HL-60 (cell line): ENCODE measurements around the gene IZUMO4.

Source experiments
- DNase-seq, 2 experiments: peaks; one replicate each; pipeline ENCODE4 v3.0.0-alpha.2; 2010 to 2020; ENCODE audit warnings: low read depth in 1 of 2, low spot score in 1 of 2
- H3K27ac ChIP-seq: fragments of 250-450 bp; sonication (Bioruptor Pico); replicated peaks from 2 replicates; pipeline ENCODE4 v1.5.1; 2020; ENCODE audit warnings: mild to moderate bottlenecking, moderate library complexity
- H3K27me3 ChIP-seq: fragments of 250-450 bp; sonication (Bioruptor Pico); 2 replicates; pipeline ENCODE4 v1.5.1; 2021; ENCODE audit warnings: mild to moderate bottlenecking, moderate library complexity; ENCODE audit not compliant: insufficient read depth, poor library complexity, severe bottlenecking
- H3K4me3 ChIP-seq: replicated peaks from 2 replicates; pipeline ENCODE4 v1.5.1; 2011; ENCODE audit warnings: mild to moderate bottlenecking, control low read depth, low read length; ENCODE audit not compliant: insufficient read depth
- CTCF ChIP-seq: IDR thresholded peaks from one replicate; pipeline ENCODE4 v1.5.1; 2011; ENCODE audit warnings: low read length, control low read depth, inconsistent platforms; ENCODE audit not compliant: insufficient read depth
- GABPA ChIP-seq: IDR thresholded peaks from 2 replicates; pipeline ENCODE4 v1.6.1; 2012; ENCODE audit warnings: low read depth
- POLR2AphosphoS5 ChIP-seq: IDR thresholded peaks from 2 replicates; pipeline ENCODE4 v1.6.1; 2012; ENCODE audit warnings: low read depth
- REST ChIP-seq: IDR thresholded peaks from 2 replicates; pipeline ENCODE4 v1.6.1; 2012; ENCODE audit warnings: low read depth; ENCODE audit not compliant: insufficient replicate concordance
- SPI1 ChIP-seq: IDR thresholded peaks from 2 replicates; pipeline ENCODE4 v1.6.1; 2012; ENCODE audit warnings: low read depth, mild to moderate bottlenecking, borderline replicate concordance

The IZUMO4 gene

GRCh38 chr19:2138061-2138728, 41.5 kb downstream of the IZUMO4 start:
- no peak overlapping the region for H3K27ac ChIP-seq
- no peak for DNase-seq
- no peak overlapping the region for H3K4me3 ChIP-seq
- TF ChIP-seq REST (no peak), GABPA (no peak), SPI1 (no peak), CTCF (no peak), POLR2AphosphoS5 (no peak)
- H3K27me3 ChIP-seq, result no peaks in the 10 kb centered on the region

GRCh38 chr19:2139385-2140137, 42.8 kb downstream of the IZUMO4 start:
- TF ChIP-seq SPI1, result no peak
- TF ChIP-seq POLR2AphosphoS5, result no peak
- no peak for TF ChIP-seq CTCF
- TF ChIP-seq REST, result no peak
- TF ChIP-seq GABPA, result no peak
- Histone ChIP-seq H3K4me3 (no peak overlapping the region), H3K27me3 (no peaks in the 10 kb centered on the region), H3K27ac (no peak overlapping the region)
- DNase-seq, result no peak

GRCh38 chr19:2140138-2140569, 43.4 kb downstream of the IZUMO4 start:
- no peak for DNase-seq
- H3K27ac ChIP-seq, result no peak overlapping the region
- no peaks in the 10 kb centered on the region for H3K27me3 ChIP-seq
- no peak overlapping the region for H3K4me3 ChIP-seq
- TF ChIP-seq SPI1 (no peak), REST (no peak), CTCF (no peak), POLR2AphosphoS5 (no peak), GABPA (no peak)
